K562 (cell line): ENCODE measurements around the gene ATP5PB.

Source experiments
- ELF1 ChIP-seq: fragments of 200-800 bp; sonication (Bioruptor generic); IDR thresholded peaks from 2 replicates; pipeline ENCODE4 v1.6.1; 2016; ENCODE audit warnings: missing genetic modification characterization, missing compliant biosample characterization
- KLF16 ChIP-seq: IDR thresholded peaks from 2 replicates; pipeline ENCODE4 v1.6.1; 2016; ENCODE audit warnings: antibody characterized with exemption
- REST ChIP-seq, 2 experiments: fragments of 450-650 bp; formaldehyde crosslinking in 1 of 2; IDR thresholded peaks; 2 replicates each; pipeline versions ENCODE4 v1.4.0 to v1.6.1; 2014 to 2020; ENCODE audit warnings: mild to moderate bottlenecking in 2 of 2, borderline replicate concordance in 1 of 2, low read depth in 1 of 2
- STAT5A ChIP-seq: IDR thresholded peaks from 2 replicates; pipeline ENCODE4 v1.6.1; 2012; ENCODE audit warnings: low read length, inconsistent platforms, borderline replicate concordance

DNA sequence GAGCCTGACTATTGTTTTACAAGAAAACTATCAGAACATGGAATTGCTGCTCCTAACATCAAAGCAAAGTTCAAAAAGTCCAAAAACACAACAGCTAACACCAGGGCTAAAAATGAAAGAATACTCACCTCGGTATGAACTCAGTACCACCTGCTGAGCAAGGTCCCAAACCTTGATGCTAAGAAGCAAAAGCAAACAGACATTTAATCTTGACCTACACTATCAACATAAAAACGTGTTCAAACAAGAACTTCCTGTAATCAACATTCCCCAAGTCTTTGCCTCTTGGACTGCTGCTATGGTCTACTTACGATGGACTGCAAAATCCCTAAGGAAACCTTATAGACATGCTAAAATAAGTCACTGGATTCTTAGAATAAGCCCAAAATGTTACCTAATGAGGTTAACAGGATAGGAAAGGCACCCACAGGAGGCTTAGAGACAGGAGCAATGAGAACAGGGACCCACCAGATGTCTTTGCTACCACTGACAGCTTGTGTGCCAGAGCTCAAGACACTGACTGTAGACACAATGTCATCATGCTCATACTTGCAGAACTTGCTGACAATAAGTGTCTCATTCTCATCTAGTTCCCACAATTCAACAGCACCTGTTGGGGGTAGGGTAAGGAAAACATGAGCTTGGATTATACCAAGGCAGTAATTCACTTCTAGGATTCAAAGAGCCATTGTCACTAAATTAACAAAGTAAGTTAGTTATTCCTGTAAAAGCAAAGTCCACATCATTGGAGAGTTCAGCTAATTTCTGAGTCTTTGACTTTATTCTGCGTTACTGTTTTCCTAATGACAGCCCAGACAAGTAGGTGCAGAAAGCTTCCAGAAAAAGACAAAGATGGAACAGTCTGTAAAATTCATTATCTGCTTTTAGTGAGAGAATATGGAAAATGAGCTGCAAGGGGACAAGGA lies 2.0 kb upstream of the ATP5PB start:
- TF ChIP-seq STAT5A (no peak), ELF1 (tag) (no peak), KLF16 (no peak), REST (IDR thresholded peaks at IDR 0.05; ENCODE audit: borderline replicate concordance) (no peak), REST (CRISPR knock-in tag; IDR thresholded peaks at IDR 0.05; ENCODE audit: low read depth) (no peak)
